Type B pancreatic cell (in vitro differentiated cells): ENCODE data around the gene STAB1. TPM values are rescaled to one million over a fixed set of nuclear protein-coding genes. Genes with fewer than 3 reads are reported as not detected.

Experiments
- DNase-seq: peaks from one replicate; pipeline ENCODE4 v3.0.0; 2021; ENCODE audit warnings: mixed read lengths; ENCODE audit not compliant: unreplicated experiment; ENCODE audit errors: extremely low spot score
- H3K27ac Mint-ChIP-seq: 2 replicates; pipeline ENCODE4 v1.8.0; 2021; ENCODE audit warnings: mild to moderate bottlenecking, mixed read lengths
- H3K27me3 Mint-ChIP-seq: 2 replicates; pipeline ENCODE4 v1.8.0; 2021; ENCODE audit warnings: mixed read lengths
- H3K36me3 Mint-ChIP-seq: 2 replicates; pipeline ENCODE4 v1.8.0; 2021; ENCODE audit warnings: mixed read lengths
- H3K4me1 Mint-ChIP-seq: one replicate; pipeline ENCODE4 v1.8.0; 2021; ENCODE audit warnings: mixed read lengths; ENCODE audit not compliant: unreplicated experiment
- H3K4me3 Mint-ChIP-seq: 2 replicates; pipeline ENCODE4 v1.8.0; 2021; ENCODE audit warnings: mild to moderate bottlenecking, mixed read lengths
- H3K9me3 Mint-ChIP-seq: 2 replicates; pipeline ENCODE4 v1.8.0; 2021; ENCODE audit warnings: mixed read lengths
- CTCF ChIP-seq: fragments of 200-600 bp; sonication (generic); conservative IDR thresholded peaks from 2 replicates; pipeline ENCODE4 v1.5.0; 2021; ENCODE audit warnings: antibody characterized with exemption, mild to moderate bottlenecking
- total RNA-seq: library from RNA; stranded (reverse); gene quantifications from 2 replicates; pipeline ENCODE4 v1.2.1, GENCODE V29; 2021; ENCODE audit warnings: low replicate concordance

The STAB1 gene
- total RNA-seq, 1 donor from 2014 or later: not detected

GRCh38 chr3:52487788-52488691 is 7.1 kb upstream of the STAB1 start:
- no peak overlapping the region for H3K27ac Mint-ChIP-seq
- no peaks in the 10 kb centered on the region for H3K27me3 Mint-ChIP-seq
- no peak overlapping the region for H3K4me3 Mint-ChIP-seq
- TF ChIP-seq CTCF: no peak
- H3K9me3 Mint-ChIP-seq: no peaks in the 10 kb centered on the region
- no peak for DNase-seq
- H3K36me3 Mint-ChIP-seq: peaks cover 9% of the 10 kb centered on the region
- H3K4me1 Mint-ChIP-seq: peaks cover 17% of the 10 kb centered on the region

GRCh38 chr3:52488746-52489145 is 6.4 kb upstream of the STAB1 start:
- H3K27ac Mint-ChIP-seq: no peak overlapping the region
- TF ChIP-seq CTCF: no peak
- H3K9me3 Mint-ChIP-seq: no peaks in the 10 kb centered on the region
- no peak overlapping the region for H3K4me3 Mint-ChIP-seq
- H3K27me3 Mint-ChIP-seq: no peaks in the 10 kb centered on the region
- H3K4me1 Mint-ChIP-seq: peaks cover 10% of the 10 kb centered on the region
- H3K36me3 Mint-ChIP-seq: peaks cover 6% of the 10 kb centered on the region
- DNase-seq: no peak

GRCh38 chr3:52489453-52489852 is 5.7 kb upstream of the STAB1 start:
- no peak overlapping the region for H3K27ac Mint-ChIP-seq
- peaks cover 6% of the 10 kb centered on the region for H3K4me1 Mint-ChIP-seq
- no peak for TF ChIP-seq CTCF
- no peaks in the 10 kb centered on the region for H3K27me3 Mint-ChIP-seq
- no peak overlapping the region for H3K4me3 Mint-ChIP-seq
- peaks cover 6% of the 10 kb centered on the region for H3K36me3 Mint-ChIP-seq
- no peaks in the 10 kb centered on the region for H3K9me3 Mint-ChIP-seq
- DNase-seq: no peak

GRCh38 chr3:52490035-52490938 is 4.9 kb upstream of the STAB1 start:
- Mint-ChIP-seq H3K9me3 (no peaks in the 10 kb centered on the region), H3K27ac (no peak overlapping the region), H3K4me1 (peaks cover 4% of the 10 kb centered on the region), H3K36me3 (peaks cover 6% of the 10 kb centered on the region), H3K27me3 (no peaks in the 10 kb centered on the region), H3K4me3 (no peak overlapping the region)
- no peak for TF ChIP-seq CTCF
- no peak for DNase-seq

- no peaks in the 10 kb centered on the region for H3K9me3 Mint-ChIP-seq
- TF ChIP-seq CTCF: no peak
- no peaks in the 10 kb centered on the region for H3K27me3 Mint-ChIP-seq
- no peak overlapping the region for H3K4me3 Mint-ChIP-seq
- H3K36me3 Mint-ChIP-seq: peaks cover 6% of the 10 kb centered on the region
- no peak for DNase-seq
- H3K4me1 Mint-ChIP-seq: peaks cover 4% of the 10 kb centered on the region
- H3K27ac Mint-ChIP-seq: no peak overlapping the region
Measured at GRCh38 chr3:52490939-52491526, 4.1 kb upstream of the STAB1 start.
